Breast epithelium (tissue), 3 donors: Measurements from ENCODE around the gene GDF2.

Source experiments
- POLR2A ChIP-seq: fragments of 450-650 bp; IDR thresholded peaks from one replicate; pipeline ENCODE4 v1.6.1; 2016; ENCODE audit warnings: antibody characterized with exemption, mild to moderate bottlenecking, moderate library complexity
- POLR2AphosphoS5 ChIP-seq, 3 donors: sonication (generic); formaldehyde crosslinking; IDR thresholded peaks; one replicate each; pipeline ENCODE4 v1.6.1; 2017; ENCODE audit warnings: antibody characterized with exemption in 3 of 3
- TF ChIP-seq, protein P1 (sequence below), 3 donors: fragments of 450-650 bp; IDR thresholded peaks; one replicate each; pipeline ENCODE4 v1.5.1; 2016 to 2017; ENCODE audit warnings: antibody characterized with exemption in 3 of 3, mild to moderate bottlenecking in 3 of 3, moderate library complexity in 3 of 3

- TF ChIP-seq, protein P1, sequence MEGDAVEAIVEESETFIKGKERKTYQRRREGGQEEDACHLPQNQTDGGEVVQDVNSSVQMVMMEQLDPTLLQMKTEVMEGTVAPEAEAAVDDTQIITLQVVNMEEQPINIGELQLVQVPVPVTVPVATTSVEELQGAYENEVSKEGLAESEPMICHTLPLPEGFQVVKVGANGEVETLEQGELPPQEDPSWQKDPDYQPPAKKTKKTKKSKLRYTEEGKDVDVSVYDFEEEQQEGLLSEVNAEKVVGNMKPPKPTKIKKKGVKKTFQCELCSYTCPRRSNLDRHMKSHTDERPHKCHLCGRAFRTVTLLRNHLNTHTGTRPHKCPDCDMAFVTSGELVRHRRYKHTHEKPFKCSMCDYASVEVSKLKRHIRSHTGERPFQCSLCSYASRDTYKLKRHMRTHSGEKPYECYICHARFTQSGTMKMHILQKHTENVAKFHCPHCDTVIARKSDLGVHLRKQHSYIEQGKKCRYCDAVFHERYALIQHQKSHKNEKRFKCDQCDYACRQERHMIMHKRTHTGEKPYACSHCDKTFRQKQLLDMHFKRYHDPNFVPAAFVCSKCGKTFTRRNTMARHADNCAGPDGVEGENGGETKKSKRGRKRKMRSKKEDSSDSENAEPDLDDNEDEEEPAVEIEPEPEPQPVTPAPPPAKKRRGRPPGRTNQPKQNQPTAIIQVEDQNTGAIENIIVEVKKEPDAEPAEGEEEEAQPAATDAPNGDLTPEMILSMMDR (IDR thresholded peaks at IDR 0.05): no peak
- TF ChIP-seq POLR2AphosphoS5 (IDR thresholded peaks at IDR 0.05) (no peak), POLR2A (no peak)
Observed at GRCh38 chr10:47287805-47288204, 34.4 kb upstream of the GDF2 start.
